ENCODE data around the gene FETUB.

Gene FETUB

GRCh38 chr3:186639778-186640472, at the start of gene FETUB:
Gene FETUB (plus strand): TSS chr3:186640399. CDS start chr3:186640461, 62 bp downstream.
- H3K4me1 ChIP-seq (ENCODE audit: control insufficient read depth in 1 of 2, insufficient read depth in 2 of 2, low read length in 2 of 2), result no peaks in the 10 kb centered on the region
- H3K4me3 ChIP-seq (ENCODE audit: low read depth in 1 of 2, low read length in 2 of 2), result no peak within 1 kb of the TSS
- no peaks in the 10 kb centered on the region for H3K27me3 ChIP-seq (ENCODE audit: low read depth, low read length)
- H3K36me3 ChIP-seq (ENCODE audit: control insufficient read depth in 1 of 2, insufficient read depth in 2 of 2, low read length in 2 of 2), result no peaks in the 10 kb centered on the region
- H3K27ac ChIP-seq (ENCODE audit: low read length), result no peak within 1 kb of the TSS
- no peaks in the 10 kb centered on the region for H3K9me3 ChIP-seq (ENCODE audit: control insufficient read depth in 1 of 2, low read length in 2 of 2)

DNA sequence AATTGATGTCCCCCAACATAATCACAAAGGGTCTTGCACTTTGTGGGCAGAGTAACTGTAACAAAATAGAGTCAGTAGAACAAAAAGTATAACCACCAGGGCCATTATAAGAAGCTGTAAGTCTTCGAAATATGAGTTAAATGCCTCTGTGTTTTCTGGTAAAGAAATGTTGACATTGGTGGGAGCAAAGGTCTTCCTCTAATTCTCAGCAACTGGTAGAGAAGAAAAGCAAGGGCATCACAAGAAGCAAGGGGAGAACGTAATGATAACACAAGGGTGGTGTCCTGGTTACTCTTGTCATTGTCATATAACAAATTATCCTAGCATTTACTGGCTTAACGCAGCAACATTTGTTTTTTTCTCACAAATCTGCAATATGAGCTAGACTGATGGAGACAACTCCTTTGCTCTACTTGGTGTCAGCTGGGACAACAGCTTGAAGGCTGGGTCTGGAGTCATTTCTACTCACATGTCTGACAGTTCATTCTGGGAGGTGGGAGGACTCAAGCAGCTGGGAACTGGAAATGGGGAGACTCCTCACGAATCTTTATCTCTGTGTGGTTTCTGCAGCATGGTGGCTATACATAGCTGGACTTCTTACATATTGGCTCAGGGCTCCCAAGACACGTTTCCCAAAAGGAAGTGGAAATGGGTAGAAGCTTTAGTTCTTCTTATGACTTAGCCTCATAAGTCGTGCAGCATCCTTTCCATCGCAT, 49.5 kb upstream of the FETUB start:
- Histone ChIP-seq H3K4me1 (ENCODE audit: control insufficient read depth in 1 of 2, insufficient read depth in 2 of 2, low read length in 2 of 2) (no peaks in the 10 kb centered on the region), H3K4me3 (ENCODE audit: low read depth in 1 of 2, low read length in 2 of 2) (no peak overlapping the region), H3K27me3 (ENCODE audit: low read depth, low read length) (no peaks in the 10 kb centered on the region), H3K9me3 (ENCODE audit: control insufficient read depth in 1 of 2, low read length in 2 of 2) (no peaks in the 10 kb centered on the region), H3K27ac (ENCODE audit: low read length) (no peak overlapping the region), H3K36me3 (ENCODE audit: control insufficient read depth in 1 of 2, insufficient read depth in 2 of 2, low read length in 2 of 2) (peaks cover 6 to 7% of the 10 kb centered on the region in 2 donors)

- no peaks in the 10 kb centered on the region for H3K36me3 ChIP-seq (ENCODE audit: control insufficient read depth in 1 of 2, insufficient read depth in 2 of 2, low read length in 2 of 2)
- no peak overlapping the region for H3K4me3 ChIP-seq (ENCODE audit: low read depth in 1 of 2, low read length in 2 of 2)
- no peaks in the 10 kb centered on the region for H3K9me3 ChIP-seq (ENCODE audit: control insufficient read depth in 1 of 2, low read length in 2 of 2)
- no peaks in the 10 kb centered on the region for H3K27me3 ChIP-seq (ENCODE audit: low read depth, low read length)
- H3K27ac ChIP-seq (ENCODE audit: low read length), result no peak overlapping the region
- H3K4me1 ChIP-seq (ENCODE audit: control insufficient read depth in 1 of 2, insufficient read depth in 2 of 2, low read length in 2 of 2), result no peaks in the 10 kb centered on the region
These were observed 47.5 kb upstream of the FETUB start for GRCh38 chr3:186592682-186593081.

DNA sequence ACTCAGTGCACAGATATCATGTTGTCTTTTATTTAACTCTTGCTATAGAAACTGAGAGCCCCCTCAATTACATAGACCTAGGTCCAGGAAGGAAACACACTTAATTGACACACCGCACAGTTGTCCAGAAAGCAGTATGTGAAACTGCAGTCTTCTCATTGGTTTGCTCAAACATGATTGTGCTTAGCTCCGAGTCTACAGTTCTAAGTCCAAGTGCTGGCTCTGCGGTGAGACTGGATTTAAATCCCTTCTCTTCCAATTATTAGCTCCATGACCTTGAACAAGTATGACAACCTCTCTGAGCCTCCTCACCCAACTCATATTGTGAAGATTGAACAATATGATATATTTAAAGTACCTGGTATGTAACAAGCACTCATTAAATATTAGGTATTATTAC, 46.3 kb upstream of the FETUB start:
- H3K27me3 ChIP-seq (ENCODE audit: low read depth, low read length), result no peaks in the 10 kb centered on the region
- H3K4me1 ChIP-seq (ENCODE audit: control insufficient read depth in 1 of 2, insufficient read depth in 2 of 2, low read length in 2 of 2), result peaks cover 0 to 6% of the 10 kb centered on the region in 2 donors
- no peak overlapping the region for H3K27ac ChIP-seq (ENCODE audit: low read length)
- H3K9me3 ChIP-seq (ENCODE audit: control insufficient read depth in 1 of 2, low read length in 2 of 2), result no peaks in the 10 kb centered on the region
- H3K4me3 ChIP-seq (ENCODE audit: low read depth in 1 of 2, low read length in 2 of 2), result no peak overlapping the region
- no peaks in the 10 kb centered on the region for H3K36me3 ChIP-seq (ENCODE audit: control insufficient read depth in 1 of 2, insufficient read depth in 2 of 2, low read length in 2 of 2)

- Histone ChIP-seq H3K4me1 (ENCODE audit: control insufficient read depth in 1 of 2, insufficient read depth in 2 of 2, low read length in 2 of 2) (peaks cover 3 to 6% of the 10 kb centered on the region in 2 donors), H3K27me3 (ENCODE audit: low read depth, low read length) (no peaks in the 10 kb centered on the region), H3K9me3 (ENCODE audit: control insufficient read depth in 1 of 2, low read length in 2 of 2) (no peaks in the 10 kb centered on the region), H3K4me3 (ENCODE audit: low read depth in 1 of 2, low read length in 2 of 2) (no peak overlapping the region), H3K27ac (ENCODE audit: low read length) (no peak overlapping the region), H3K36me3 (ENCODE audit: control insufficient read depth in 1 of 2, insufficient read depth in 2 of 2, low read length in 2 of 2) (no peaks in the 10 kb centered on the region)
These were observed 45.5 kb upstream of the FETUB start for GRCh38 chr3:186594591-186595113.

DNA sequence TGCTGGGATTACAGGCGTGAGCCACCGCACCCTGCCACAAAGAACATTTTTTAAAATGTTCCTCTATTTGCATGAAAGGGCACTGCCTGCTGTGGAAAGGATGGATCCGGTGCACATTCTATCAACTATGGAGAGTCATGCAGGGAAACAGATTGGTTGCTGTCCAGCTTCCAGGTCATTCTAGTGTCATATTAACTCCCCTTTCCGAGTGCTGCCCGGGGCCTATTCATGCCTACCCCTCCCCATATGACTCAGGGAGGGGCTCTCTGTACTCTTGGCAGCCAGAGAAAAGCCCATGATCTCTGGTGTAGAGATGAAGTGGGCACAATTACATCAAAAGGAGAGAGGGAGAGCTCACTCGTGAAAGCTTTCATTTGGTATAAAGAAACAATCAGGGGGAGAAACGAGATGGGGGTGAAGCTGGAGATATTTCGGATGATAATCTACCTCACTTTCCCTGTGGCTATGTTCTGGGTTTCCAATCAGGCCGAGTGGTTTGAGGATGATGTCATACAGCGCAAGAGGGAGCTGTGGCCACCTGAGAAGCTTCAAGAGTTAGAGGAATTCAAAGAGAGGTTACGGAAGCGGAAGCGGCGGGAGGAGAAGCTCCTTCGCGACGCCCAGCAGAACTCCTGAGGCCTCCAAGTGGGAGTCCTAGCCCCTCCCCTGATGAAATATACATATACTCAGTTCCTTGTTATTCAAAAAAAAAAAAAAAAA, 43.5 kb upstream of the FETUB start:
- Histone ChIP-seq H3K4me3 (ENCODE audit: low read depth in 1 of 2, low read length in 2 of 2) (no peak overlapping the region), H3K27me3 (ENCODE audit: low read depth, low read length) (no peaks in the 10 kb centered on the region), H3K9me3 (ENCODE audit: control insufficient read depth in 1 of 2, low read length in 2 of 2) (no peaks in the 10 kb centered on the region), H3K36me3 (ENCODE audit: control insufficient read depth in 1 of 2, insufficient read depth in 2 of 2, low read length in 2 of 2) (no peaks in the 10 kb centered on the region), H3K27ac (ENCODE audit: low read length) (no peak overlapping the region), H3K4me1 (ENCODE audit: control insufficient read depth in 1 of 2, insufficient read depth in 2 of 2, low read length in 2 of 2) (peaks cover 3 to 6% of the 10 kb centered on the region in 2 donors)

DNA sequence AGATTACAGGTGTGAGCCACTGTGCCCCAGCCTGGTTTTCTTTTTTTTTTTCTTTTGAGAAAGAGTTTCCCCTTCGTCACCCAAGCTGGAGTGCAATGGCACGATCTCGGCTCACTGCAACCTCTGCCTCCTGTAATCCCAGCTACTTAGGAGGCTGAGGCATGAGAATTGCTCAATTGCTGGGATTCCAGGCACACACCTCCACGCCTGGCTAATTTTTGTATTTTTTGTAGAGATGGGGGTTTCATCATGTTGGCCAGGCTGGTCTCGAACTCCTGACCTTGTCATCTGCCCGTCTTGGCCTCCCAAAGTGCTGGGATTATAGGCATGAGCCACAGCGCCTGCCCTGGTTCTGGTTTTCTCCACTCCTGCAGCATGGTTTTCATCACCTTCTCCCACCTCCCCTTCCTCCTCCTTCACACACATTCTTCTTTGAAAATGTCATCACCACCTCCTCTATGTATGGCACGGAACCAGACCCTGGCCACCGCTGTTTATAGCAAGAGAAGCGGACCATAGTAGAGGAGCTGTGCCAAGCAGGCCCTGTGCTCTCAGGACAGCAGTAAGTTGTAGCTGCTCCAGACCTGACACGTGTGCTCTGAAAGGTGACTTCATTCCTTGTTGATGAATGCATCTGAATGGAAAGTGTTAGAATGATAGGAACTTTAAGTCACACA, 42.0 kb upstream of the FETUB start:
- no peaks in the 10 kb centered on the region for H3K36me3 ChIP-seq (ENCODE audit: control insufficient read depth in 1 of 2, insufficient read depth in 2 of 2, low read length in 2 of 2)
- H3K27ac ChIP-seq (ENCODE audit: low read length), result no peak overlapping the region
- H3K4me1 ChIP-seq (ENCODE audit: control insufficient read depth in 1 of 2, insufficient read depth in 2 of 2, low read length in 2 of 2), result peaks cover 3 to 6% of the 10 kb centered on the region in 2 donors
- H3K4me3 ChIP-seq (ENCODE audit: low read depth in 1 of 2, low read length in 2 of 2), result no peak overlapping the region
- no peaks in the 10 kb centered on the region for H3K27me3 ChIP-seq (ENCODE audit: low read depth, low read length)
- H3K9me3 ChIP-seq (ENCODE audit: control insufficient read depth in 1 of 2, low read length in 2 of 2), result no peaks in the 10 kb centered on the region

- Histone ChIP-seq H3K9me3 (ENCODE audit: control insufficient read depth in 1 of 2, low read length in 2 of 2) (no peaks in the 10 kb centered on the region), H3K4me3 (ENCODE audit: low read depth in 1 of 2, low read length in 2 of 2) (no peak overlapping the region), H3K4me1 (ENCODE audit: control insufficient read depth in 1 of 2, insufficient read depth in 2 of 2, low read length in 2 of 2) (peaks cover 3 to 6% of the 10 kb centered on the region in 2 donors), H3K27me3 (ENCODE audit: low read depth, low read length) (no peaks in the 10 kb centered on the region), H3K36me3 (ENCODE audit: control insufficient read depth in 1 of 2, insufficient read depth in 2 of 2, low read length in 2 of 2) (no peaks in the 10 kb centered on the region), H3K27ac (ENCODE audit: low read length) (no peak overlapping the region)
These were observed 41.4 kb upstream of the FETUB start for GRCh38 chr3:186598794-186599141.

DNA sequence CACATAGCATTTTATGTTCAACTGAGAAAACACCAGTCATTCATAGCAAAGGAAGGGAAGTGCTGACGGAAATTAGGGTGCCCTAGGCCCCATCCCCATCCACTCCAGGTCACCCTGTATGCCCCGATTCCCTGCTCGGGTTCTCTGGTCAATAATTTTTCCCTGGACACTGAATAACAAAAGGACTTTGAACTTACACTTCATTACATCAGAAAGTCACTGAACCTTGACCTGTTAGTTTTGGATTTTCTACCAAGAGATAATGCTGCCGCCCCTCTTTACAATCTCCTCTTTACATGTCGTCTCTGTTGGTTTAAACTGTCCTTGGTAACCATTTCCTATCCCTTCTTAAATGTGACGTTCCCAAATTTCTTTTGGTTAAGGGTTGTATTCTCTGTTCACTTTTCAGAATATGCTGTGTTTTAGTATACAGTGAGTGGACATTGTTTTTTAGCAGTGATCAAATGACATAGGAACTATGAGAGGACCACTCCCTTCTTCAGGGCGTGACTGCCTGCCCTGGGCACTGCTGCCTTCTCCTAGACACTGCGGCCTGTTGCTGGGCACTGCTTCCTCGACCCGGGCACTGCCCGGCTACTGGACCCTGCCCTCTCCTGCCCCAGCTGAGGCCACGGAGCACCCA, 40.9 kb upstream of the FETUB start:
- Histone ChIP-seq H3K4me1 (ENCODE audit: control insufficient read depth in 1 of 2, insufficient read depth in 2 of 2, low read length in 2 of 2) (peaks cover 3 to 6% of the 10 kb centered on the region in 2 donors), H3K27me3 (ENCODE audit: low read depth, low read length) (no peaks in the 10 kb centered on the region), H3K4me3 (ENCODE audit: low read depth in 1 of 2, low read length in 2 of 2) (no peak overlapping the region), H3K36me3 (ENCODE audit: control insufficient read depth in 1 of 2, insufficient read depth in 2 of 2, low read length in 2 of 2) (no peaks in the 10 kb centered on the region), H3K27ac (ENCODE audit: low read length) (no peak overlapping the region), H3K9me3 (ENCODE audit: control insufficient read depth in 1 of 2, low read length in 2 of 2) (no peaks in the 10 kb centered on the region)

- no peak overlapping the region for H3K4me3 ChIP-seq (ENCODE audit: low read depth in 1 of 2, low read length in 2 of 2)
- peaks cover 3 to 6% of the 10 kb centered on the region in 2 donors for H3K4me1 ChIP-seq (ENCODE audit: control insufficient read depth in 1 of 2, insufficient read depth in 2 of 2, low read length in 2 of 2)
- H3K27ac ChIP-seq (ENCODE audit: low read length), result no peak overlapping the region
- H3K27me3 ChIP-seq (ENCODE audit: low read depth, low read length), result no peaks in the 10 kb centered on the region
- H3K36me3 ChIP-seq (ENCODE audit: control insufficient read depth in 1 of 2, insufficient read depth in 2 of 2, low read length in 2 of 2), result no peaks in the 10 kb centered on the region
- no peaks in the 10 kb centered on the region for H3K9me3 ChIP-seq (ENCODE audit: control insufficient read depth in 1 of 2, low read length in 2 of 2)
These were observed 40.4 kb upstream of the FETUB start for GRCh38 chr3:186599785-186600166.

All from muscle layer of duodenum (tissue), 2 donors.